AG10803 (cell line): ENCODE data around the gene COL4A1.

Source experiments
- DNase-seq: peaks from one replicate; pipeline ENCODE4 v3.0.0; 2010; ENCODE audit warnings: low read depth
- H3K4me3 ChIP-seq: 2 replicates; pipeline ENCODE4 v1.5.1; 2011; ENCODE audit warnings: mild to moderate bottlenecking, low read length, control low read depth
- TF ChIP-seq, protein P1 (sequence below): conservative IDR thresholded peaks from 2 replicates; pipeline ENCODE4 v1.5.1; 2011; ENCODE audit warnings: mild to moderate bottlenecking, low read length, control low read depth, inconsistent platforms

The COL4A1 gene

DNA sequence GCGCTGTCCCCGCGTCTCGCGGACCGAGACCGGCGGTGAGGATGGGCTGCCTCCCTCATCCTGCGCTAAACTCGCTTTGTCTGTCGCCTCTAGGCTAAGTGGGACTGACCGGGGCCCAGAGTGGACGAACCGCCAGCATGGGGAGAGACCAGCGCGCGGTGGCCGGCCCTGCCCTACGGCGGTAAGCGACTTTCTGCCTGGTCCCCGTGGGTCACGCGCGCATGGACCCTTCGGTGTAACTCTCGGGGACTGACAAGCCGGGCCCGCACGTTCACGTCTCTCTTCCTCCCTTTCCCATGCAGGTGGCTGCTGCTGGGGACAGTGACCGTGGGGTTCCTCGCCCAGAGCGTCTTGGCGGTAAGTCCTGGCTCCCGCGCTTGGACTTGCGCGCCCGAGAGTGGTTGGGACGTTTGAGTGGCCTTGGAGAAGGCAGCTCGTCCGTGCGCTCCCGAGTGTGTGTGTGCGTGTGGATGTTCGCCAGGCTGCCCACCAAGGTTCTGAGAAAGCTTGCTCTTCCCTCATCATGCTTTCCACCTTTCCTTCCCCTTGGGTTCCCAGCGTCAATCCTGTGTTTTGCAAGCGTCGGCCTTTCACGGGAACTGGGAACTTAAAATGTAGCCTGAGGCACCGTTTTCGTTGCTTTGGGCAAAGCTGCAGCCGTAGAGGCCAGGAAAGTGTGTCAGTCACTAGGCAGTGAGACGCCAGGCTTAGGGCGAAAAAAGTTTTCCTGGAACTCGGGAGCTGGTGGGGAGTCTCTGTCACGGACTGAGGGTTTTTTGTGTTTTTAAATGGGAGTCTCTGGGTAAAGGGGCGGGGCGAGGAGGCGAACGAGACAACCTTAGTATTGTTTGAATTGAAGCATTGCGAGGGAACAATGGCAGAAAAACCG lies 1.1 kb upstream of the COL4A1 start:
- TF ChIP-seq, protein P1, sequence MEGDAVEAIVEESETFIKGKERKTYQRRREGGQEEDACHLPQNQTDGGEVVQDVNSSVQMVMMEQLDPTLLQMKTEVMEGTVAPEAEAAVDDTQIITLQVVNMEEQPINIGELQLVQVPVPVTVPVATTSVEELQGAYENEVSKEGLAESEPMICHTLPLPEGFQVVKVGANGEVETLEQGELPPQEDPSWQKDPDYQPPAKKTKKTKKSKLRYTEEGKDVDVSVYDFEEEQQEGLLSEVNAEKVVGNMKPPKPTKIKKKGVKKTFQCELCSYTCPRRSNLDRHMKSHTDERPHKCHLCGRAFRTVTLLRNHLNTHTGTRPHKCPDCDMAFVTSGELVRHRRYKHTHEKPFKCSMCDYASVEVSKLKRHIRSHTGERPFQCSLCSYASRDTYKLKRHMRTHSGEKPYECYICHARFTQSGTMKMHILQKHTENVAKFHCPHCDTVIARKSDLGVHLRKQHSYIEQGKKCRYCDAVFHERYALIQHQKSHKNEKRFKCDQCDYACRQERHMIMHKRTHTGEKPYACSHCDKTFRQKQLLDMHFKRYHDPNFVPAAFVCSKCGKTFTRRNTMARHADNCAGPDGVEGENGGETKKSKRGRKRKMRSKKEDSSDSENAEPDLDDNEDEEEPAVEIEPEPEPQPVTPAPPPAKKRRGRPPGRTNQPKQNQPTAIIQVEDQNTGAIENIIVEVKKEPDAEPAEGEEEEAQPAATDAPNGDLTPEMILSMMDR = no peak
- DNase-seq = peak; percentile 67

DNA sequence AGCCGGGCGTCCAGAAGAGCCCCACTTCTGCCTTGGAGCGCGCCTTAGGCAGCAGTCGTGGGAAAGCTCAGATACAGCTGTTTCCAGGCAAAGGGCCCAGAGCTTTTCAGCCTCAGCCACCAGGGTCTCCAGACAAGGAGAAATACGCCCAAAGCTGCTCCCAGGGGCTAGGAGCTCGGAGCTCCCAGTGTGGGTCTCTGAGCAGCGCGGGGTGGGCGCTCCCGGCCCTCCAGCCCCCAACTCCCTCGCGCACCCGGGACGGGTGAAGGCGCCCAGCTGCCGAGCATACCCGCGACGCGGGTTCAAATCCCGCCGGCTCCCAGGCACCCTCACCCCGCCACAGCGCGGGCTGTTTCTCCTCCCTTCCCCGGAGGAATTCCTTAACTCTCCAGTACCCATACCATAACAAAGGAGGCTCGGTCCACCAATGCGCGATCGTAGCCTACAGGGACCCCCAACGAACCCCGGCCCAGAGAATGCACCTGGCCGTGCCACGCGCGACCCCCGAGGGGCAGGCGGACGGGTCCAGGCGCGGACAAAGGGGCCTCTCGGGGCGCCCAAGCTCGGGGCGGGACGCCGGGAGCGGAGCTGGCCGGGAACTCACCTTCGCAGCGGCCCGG lies 507 bp downstream of the COL4A1 start:
- H3K4me3 ChIP-seq = peak overlapping the region; percentile 83
- DNase-seq = peak; percentile 54
- TF ChIP-seq, protein P1 = 0 out of 2 replicates have a peak, but pooled peaks have one; percentile 17

More for the DNA sequence above, 1.1 kb upstream of the COL4A1 start:
- H3K4me3 ChIP-seq = peak overlapping the region; percentile 83

DNA sequence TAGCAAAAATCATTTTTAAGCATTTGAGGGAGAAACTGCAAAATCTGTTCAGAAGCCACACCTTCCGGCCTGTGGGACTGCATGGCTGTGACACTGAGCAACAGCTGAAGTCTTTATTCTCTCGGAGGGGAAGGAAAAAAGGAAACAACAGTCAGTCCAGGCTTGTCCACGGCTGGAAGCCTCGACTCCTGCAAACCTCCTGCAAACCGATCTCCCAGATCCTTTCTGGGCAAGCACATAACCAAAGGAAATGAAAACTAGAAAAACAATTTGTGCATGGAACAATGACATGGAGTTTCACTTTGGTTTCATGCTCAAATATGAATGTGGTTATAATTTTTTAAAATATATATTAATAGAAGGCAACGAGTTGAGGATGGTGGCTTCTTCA lies 1.0 kb downstream of the COL4A1 start:
- TF ChIP-seq, protein P1 = no peak
- peak overlapping the region; percentile 83 for H3K4me3 ChIP-seq
- peak; percentile 40 for DNase-seq

DNA sequence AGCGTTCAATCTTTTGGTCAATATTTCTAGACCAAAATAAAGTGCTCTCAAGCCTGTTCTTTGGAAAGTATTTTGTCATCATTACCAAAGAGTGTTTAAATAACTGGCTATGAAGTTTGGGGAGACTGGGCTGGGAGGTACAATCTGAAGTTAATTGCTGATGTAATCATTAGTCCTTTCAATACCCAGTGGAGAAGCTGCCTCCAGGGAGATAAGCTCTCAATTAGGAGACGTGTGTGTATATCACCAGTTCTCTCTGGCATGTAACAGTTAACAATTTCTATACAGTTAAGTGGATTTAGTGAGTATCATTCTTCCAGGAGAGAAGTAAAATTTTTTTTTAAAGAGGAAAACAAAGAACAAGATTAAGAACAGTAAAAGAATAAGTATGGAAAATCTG lies 1.4 kb downstream of the COL4A1 start:
- peak overlapping the region; percentile 83 for H3K4me3 ChIP-seq
- TF ChIP-seq, protein P1 = no peak
- no peak for DNase-seq

DNA sequence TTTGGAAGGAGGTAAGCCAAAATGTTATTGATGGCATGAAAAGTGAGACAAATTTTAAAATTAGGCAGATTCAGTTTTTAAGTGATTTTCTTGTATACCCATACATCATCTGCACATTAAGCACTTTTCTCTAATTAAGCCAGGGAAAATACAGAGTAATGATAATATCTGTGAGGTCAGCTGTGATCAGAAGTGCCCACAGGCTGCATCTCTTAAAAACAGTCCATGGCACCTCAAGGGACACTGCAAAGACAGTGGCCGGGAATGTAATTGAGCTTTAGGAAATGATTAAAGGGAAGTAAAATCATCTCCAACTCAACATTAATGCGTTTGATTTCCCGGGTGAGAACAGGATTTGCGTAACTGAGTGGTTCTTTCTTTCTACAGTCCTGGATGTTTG lies 2.0 kb downstream of the COL4A1 start:
- TF ChIP-seq, protein P1 = no peak
- DNase-seq = no peak
- peak overlapping the region; percentile 83 for H3K4me3 ChIP-seq

DNA sequence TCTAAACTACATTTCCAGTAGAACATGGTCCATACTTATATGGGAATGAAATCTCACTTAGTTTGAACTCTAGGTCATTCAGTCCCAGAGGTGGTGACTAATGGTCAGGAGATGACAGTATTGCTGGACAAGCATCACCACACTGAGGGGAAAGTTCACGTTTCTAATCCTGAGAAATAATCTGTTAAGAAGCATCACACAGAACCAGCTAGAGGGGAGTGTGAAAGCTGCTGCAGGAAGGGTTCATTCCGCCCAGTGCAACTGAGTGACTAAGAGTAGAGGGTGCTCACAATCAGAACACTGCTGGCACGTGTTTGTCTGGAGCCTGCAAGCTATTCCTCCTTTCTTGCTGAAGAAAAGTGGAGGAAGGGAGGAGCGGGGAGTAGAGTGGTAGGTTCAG lies 2.7 kb downstream of the COL4A1 start:
- TF ChIP-seq, protein P1 = no peak
- H3K4me3 ChIP-seq = no peak overlapping the region
- peak; percentile 28 for DNase-seq
